ENCODE data around the gene PRDM15.
A peak's percentile ranks its signal among the peaks of the same experiment; 100 is the strongest.

Gene PRDM15

GRCh38 chr21:41765420-41765821 is 113.7 kb downstream of the PRDM15 start:
- no peak for DNase-seq (ENCODE audit: low read depth, low spot score)

GRCh38 chr21:41764558-41765419 is 114.4 kb downstream of the PRDM15 start:
- no peak for DNase-seq (ENCODE audit: low read depth, low spot score)

GRCh38 chr21:41763996-41764395 is 115.1 kb downstream of the PRDM15 start:
- DNase-seq (ENCODE audit: low read depth, low spot score) = no peak

- peak; percentile 46 for DNase-seq (ENCODE audit: low read depth, low spot score)
These were observed 115.7 kb downstream of the PRDM15 start for GRCh38 chr21:41763398-41763931.

- DNase-seq (ENCODE audit: low read depth, low spot score) = no peak
These were observed 116.4 kb downstream of the PRDM15 start for GRCh38 chr21:41762753-41763152.

GRCh38 chr21:41761934-41762635 is 117.1 kb downstream of the PRDM15 start:
- no peak for DNase-seq (ENCODE audit: low read depth, low spot score)

- peak; percentile 71 for DNase-seq (ENCODE audit: low read depth, low spot score)
These were observed 117.8 kb downstream of the PRDM15 start for GRCh38 chr21:41761211-41761933.

- DNase-seq (ENCODE audit: low read depth, low spot score) = no peak
These were observed 118.7 kb downstream of the PRDM15 start for GRCh38 chr21:41760411-41760810.

- no peak for DNase-seq (ENCODE audit: low read depth, low spot score)
These were observed 119.2 kb downstream of the PRDM15 start for GRCh38 chr21:41759926-41760325.

- DNase-seq (ENCODE audit: low read depth, low spot score) = no peak
These were observed 119.8 kb downstream of the PRDM15 start for GRCh38 chr21:41759214-41759840.

GRCh38 chr21:41758550-41758949 is 120.6 kb downstream of the PRDM15 start:
- DNase-seq (ENCODE audit: low read depth, low spot score) = peak; percentile 80

GRCh38 chr21:41755934-41756773 is 123.0 kb downstream of the PRDM15 start:
- no peak for DNase-seq (ENCODE audit: low read depth, low spot score)

GRCh38 chr21:41755258-41755933 is 123.7 kb downstream of the PRDM15 start:
- no peak for DNase-seq (ENCODE audit: low read depth, low spot score)

- no peak for DNase-seq (ENCODE audit: low read depth, low spot score)
These were observed 124.7 kb downstream of the PRDM15 start for GRCh38 chr21:41754479-41754891.

- DNase-seq (ENCODE audit: low read depth, low spot score) = no peak
These were observed 125.9 kb downstream of the PRDM15 start for GRCh38 chr21:41753006-41753898.

- peak; percentile 36 for DNase-seq (ENCODE audit: low read depth, low spot score)
These were observed 126.9 kb downstream of the PRDM15 start for GRCh38 chr21:41752231-41752681.

- no peak for DNase-seq (ENCODE audit: low read depth, low spot score)
These were observed 127.5 kb downstream of the PRDM15 start for GRCh38 chr21:41751611-41752011.

- no peak for DNase-seq (ENCODE audit: low read depth, low spot score)
These were observed 128.5 kb downstream of the PRDM15 start for GRCh38 chr21:41750532-41751151.
